HG03521 (cell line): ENCODE data around the gene PMAIP1.

Experiments
- ATAC-seq: cut with Tn5 transposase; IDR thresholded peaks from one replicate; pipeline ENCODE4 v1.9.1; 2021; ENCODE audit warnings: mild to moderate bottlenecking, moderate library complexity; ENCODE audit not compliant: unreplicated experiment

PMAIP1 gene

GRCh38 chr18:59911600-59911999 is 11.8 kb downstream of the PMAIP1 start:
- ATAC-seq = no peak

- ATAC-seq = no peak
These were observed 12.3 kb downstream of the PMAIP1 start for GRCh38 chr18:59912007-59912550.

DNA sequence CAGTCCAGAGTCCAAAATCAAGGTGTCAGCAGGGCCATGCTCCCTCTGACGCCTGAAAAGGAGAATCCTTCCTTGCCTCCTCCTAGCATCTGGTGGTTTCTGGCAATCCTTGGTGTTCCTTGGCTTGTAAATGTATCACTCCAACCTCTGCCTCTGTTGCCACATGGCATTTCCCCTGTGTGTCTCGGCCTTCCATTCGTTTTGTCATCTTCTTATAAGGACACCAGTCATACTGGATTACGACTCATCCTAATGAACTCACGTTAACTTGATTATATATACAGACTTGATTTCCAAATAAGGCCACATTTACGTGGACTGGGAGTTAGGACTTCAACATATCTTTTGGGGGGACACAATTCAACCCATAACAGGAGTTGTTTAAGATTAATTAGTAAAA is 15.8 kb downstream of the PMAIP1 start:
- ATAC-seq = no peak

GRCh38 chr18:59916746-59917145 is 16.9 kb downstream of the PMAIP1 start:
- no peak for ATAC-seq

DNA sequence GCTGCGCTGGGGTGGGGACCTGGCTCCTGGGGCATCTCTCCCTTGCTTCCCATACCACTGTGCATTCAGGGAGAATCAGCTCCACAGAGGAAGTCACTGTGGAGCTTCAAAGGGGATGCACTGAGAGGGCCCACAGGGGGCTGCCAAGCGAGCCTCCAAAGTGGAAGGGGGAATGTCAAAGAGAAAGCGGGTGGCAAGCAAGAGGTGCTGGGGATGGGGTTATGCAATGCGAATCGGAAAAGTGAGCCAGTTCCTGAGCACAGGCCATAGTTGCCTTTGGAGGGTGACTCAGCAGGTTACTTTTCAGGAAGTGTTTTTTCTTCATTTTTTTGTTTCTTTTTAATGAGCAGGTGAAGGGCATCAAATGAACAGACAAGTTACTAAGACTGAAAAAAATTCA is 17.6 kb downstream of the PMAIP1 start:
- ATAC-seq = no peak

DNA sequence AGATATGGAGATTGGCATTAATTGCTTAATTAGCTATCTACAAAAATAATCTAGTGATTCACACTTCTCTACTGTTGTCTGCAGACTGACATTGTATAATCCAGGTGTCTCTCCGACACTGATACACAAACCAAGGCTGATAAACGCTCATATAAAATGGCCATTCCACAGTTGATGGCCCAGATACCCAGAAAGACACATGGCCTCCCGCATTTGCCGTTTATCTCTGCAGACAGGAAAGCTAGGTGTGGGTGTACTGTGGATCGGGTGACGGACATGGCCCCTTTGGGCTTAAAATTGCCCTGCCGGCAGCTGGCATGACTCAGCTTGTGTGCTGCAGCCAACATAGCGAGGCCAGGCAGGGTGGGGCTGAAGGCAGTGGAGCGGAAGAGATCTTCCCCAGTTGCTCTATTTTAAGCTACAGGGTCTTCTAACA is 18.5 kb downstream of the PMAIP1 start:
- peak; percentile 33 for ATAC-seq

- ATAC-seq = no peak
These were observed 19.2 kb downstream of the PMAIP1 start for GRCh38 chr18:59918997-59919396.

GRCh38 chr18:59921384-59921891 is 21.6 kb downstream of the PMAIP1 start:
- no peak for ATAC-seq

DNA sequence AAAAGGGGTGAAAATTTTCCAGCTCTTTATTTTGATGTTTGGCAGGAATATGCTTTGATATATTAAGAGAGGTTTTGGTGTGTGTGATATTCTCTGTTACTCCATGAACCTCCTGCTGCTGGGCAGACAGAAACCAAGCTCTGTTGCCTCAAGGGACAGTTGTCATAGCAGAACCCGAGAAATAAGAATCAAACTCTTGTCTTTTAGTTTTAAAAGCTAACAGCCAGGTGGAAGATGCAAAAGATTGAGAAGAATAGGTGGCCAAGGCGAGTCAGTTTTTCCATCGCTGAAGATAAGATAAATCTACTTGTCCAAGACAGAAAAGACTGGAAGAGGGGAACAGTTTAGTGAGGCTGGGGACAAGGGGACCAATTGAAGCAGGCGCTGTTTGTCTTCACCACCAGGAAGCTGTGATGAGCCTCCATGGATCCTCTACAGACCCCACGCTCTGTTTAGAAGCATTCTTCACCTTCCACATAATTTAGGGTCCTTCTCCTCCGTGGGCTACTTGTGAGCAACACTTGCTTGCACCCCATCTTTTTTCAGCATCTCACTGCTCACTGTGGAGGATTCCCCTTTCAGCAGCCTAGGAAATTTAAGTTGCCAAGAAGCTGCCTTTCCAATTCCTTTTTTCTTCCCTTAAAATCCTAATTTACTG is 23.9 kb downstream of the PMAIP1 start:
- peak; percentile 44 for ATAC-seq

DNA sequence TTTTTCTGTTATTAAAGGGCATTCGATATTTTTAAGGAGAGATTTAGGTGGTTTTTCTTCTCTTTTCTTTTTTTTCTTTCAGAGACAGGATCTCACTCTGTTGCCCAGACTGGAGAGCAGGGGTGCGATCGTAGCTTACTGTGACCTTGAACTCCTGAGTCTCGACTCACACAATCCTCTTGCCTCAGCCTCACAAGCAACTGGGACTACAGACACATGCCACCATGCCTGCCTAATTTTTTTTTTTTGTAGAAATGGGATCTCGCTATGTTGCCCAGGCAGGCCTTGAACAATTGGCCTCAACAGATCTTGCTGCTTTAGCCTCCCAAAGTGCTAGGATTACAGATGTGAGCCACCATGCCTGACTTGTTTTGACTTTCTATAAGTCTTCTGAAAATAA is 26.3 kb downstream of the PMAIP1 start:
- no peak for ATAC-seq

- ATAC-seq = peak; percentile 52
These were observed 27.5 kb downstream of the PMAIP1 start for GRCh38 chr18:59927246-59927825.

- no peak for ATAC-seq
These were observed 28.4 kb downstream of the PMAIP1 start for GRCh38 chr18:59928201-59928600.

GRCh38 chr18:59929621-59930295 is 30.0 kb downstream of the PMAIP1 start:
- no peak for ATAC-seq

- no peak for ATAC-seq
These were observed 32.6 kb downstream of the PMAIP1 start for GRCh38 chr18:59932401-59932800.

GRCh38 chr18:59938676-59939075 is 38.9 kb downstream of the PMAIP1 start:
- no peak for ATAC-seq

DNA sequence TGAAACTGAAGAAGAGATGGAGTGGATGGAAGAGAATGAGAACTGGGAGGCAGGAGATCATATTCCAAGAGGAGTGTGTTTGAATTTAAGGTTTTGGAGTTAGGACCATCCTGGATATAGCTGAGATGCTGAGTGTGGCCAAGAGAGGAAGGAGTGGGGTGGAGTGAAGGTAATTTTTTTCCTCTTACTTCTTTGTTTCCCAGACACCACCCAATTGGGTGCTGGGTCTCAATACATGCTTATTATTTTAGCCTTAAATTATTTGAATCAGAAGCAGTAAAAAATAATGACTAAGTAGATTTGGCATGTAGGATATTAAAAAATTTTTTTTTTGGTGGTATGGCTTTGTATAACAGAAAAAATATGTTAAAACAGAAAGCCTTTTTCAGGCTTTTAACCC is 39.3 kb downstream of the PMAIP1 start:
- no peak for ATAC-seq

GRCh38 chr18:59940068-59940467 is 40.3 kb downstream of the PMAIP1 start:
- no peak for ATAC-seq

DNA sequence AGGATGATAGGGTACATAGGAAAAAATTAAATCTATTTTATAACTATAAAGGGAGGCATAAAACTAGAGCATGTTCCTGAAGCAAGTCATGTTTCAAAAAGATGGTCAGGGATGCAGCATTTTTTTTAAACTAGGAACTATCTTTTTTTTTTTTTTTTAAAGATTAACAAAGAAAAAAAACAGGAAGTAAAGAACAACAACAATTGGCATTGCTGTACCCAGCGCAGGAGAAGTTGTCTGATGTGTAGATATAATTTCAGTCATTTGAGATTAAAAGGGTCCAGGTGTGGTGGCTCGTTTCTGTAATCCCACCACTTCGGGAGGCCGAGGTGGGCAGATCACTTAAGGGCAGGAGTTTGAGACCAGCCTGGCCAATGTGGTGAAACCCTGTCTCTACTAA is 41.5 kb downstream of the PMAIP1 start:
- ATAC-seq = no peak

GRCh38 chr18:59942601-59943000 is 42.8 kb downstream of the PMAIP1 start:
- ATAC-seq = no peak

DNA sequence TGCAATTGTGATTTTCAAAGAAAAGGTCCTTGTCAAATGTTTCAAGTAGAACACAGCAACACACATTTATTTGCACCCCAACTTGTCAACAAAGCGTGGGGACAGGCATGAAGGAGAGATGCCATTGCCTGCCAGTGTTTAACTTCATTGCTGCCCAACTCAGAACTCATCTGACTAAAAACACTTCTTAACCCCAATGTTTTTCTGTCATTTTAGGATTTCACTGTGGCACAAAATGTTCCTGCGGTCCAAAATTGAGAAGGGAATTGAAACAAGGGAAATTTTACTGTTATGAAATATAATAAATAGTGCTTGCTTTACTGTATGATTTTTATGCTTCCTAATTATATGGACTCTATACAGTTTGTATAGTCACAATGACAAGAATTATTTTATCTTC is 45.7 kb downstream of the PMAIP1 start:
- no peak for ATAC-seq

- ATAC-seq = no peak
These were observed 50.6 kb downstream of the PMAIP1 start for GRCh38 chr18:59950215-59950944.
